K562 (cell line): ENCODE results near the gene C1orf167. TPM values are rescaled to one million over a fixed set of nuclear protein-coding genes. Genes with fewer than 3 reads are reported as not detected.

Source experiments
- BDP1 ChIP-seq: IDR thresholded peaks from 3 replicates; pipeline ENCODE4 v1.6.1; 2011; ENCODE audit not compliant: insufficient read length, insufficient read depth
- BRF1 ChIP-seq: IDR thresholded peaks from 3 replicates; pipeline ENCODE4 v1.6.1; 2011; ENCODE audit warnings: borderline replicate concordance, mild to moderate bottlenecking; ENCODE audit not compliant: insufficient read length; ENCODE audit errors: extremely low read depth
- DMBX1 ChIP-seq: fragments of 250-450 bp; sonication (Bioruptor Pico); IDR thresholded peaks from 2 replicates; pipeline ENCODE4 v1.8.0; 2022; ENCODE audit warnings: inconsistent platforms, mild to moderate bottlenecking, moderate library complexity, borderline replicate concordance
- FOXK2 ChIP-seq, 2 experiments: fragments of 450-650 bp; IDR thresholded peaks in 1 of 2; conservative IDR thresholded peaks in 1 of 2; 2 replicates each; pipeline ENCODE4 v1.6.1; 2016; ENCODE audit warnings: low read depth in 2 of 2, mild to moderate bottlenecking in 1 of 2
- GATAD2A ChIP-seq: fragments of 450-650 bp; IDR thresholded peaks from 2 replicates; pipeline ENCODE4 v1.6.1; 2017
- NONO ChIP-seq, 2 experiments: fragments of 200-400 bp in 1 of 2; fragments of 450-650 bp in 1 of 2; formaldehyde crosslinking in 1 of 2; IDR thresholded peaks; 2 replicates each; pipeline ENCODE4 v1.6.1; 2017; ENCODE audit warnings: low read depth in 2 of 2, mild to moderate bottlenecking in 2 of 2, moderate library complexity in 2 of 2, low read length in 1 of 2
- PREB ChIP-seq: sonication (generic); formaldehyde crosslinking; IDR thresholded peaks from 2 replicates; pipeline ENCODE4 v1.8.1; 2023; ENCODE audit warnings: mild to moderate bottlenecking, missing genetic modification reagents
- RAD21 ChIP-seq, 2 experiments: fragments of 250-450 bp in 1 of 2; fragments of 450-650 bp in 1 of 2; sonication (Bioruptor Pico) in 1 of 2; formaldehyde crosslinking in 1 of 2; IDR thresholded peaks in 1 of 2; conservative IDR thresholded peaks in 1 of 2; 2 replicates each; pipeline versions ENCODE4 v1.4.0 to v1.8.0; 2020 to 2022; ENCODE audit warnings: mild to moderate bottlenecking in 2 of 2, moderate library complexity in 1 of 2
- SREBF1 ChIP-seq: fragments of 150-350 bp; IDR thresholded peaks from 2 replicates; pipeline ENCODE4 v1.6.1; 2014; ENCODE audit warnings: antibody characterized with exemption, low read depth, low read length, borderline replicate concordance
- TOE1 ChIP-seq, 2 experiments: fragments of 450-650 bp in 1 of 2; sonication (generic) in 1 of 2; formaldehyde crosslinking in 1 of 2; IDR thresholded peaks; 2 replicates each; pipeline versions ENCODE4 v1.7.1 to v1.8.0; 2016 to 2022; ENCODE audit warnings: borderline replicate concordance in 2 of 2, mild to moderate bottlenecking in 2 of 2, antibody characterized with exemption in 1 of 2, inconsistent platforms in 1 of 2, low read depth in 1 of 2, missing genetic modification reagents in 1 of 2, moderate library complexity in 1 of 2
- ZNF318 ChIP-seq, 2 experiments: fragments of 450-650 bp; IDR thresholded peaks; 2 replicates each; pipeline ENCODE4 v1.6.1; 2016; ENCODE audit warnings: mild to moderate bottlenecking in 2 of 2, borderline replicate concordance in 1 of 2, low read depth in 1 of 2, moderate library complexity in 1 of 2
- ZNF324 ChIP-seq: fragments of 250-450 bp; sonication (Bioruptor Pico); IDR thresholded peaks from 2 replicates; pipeline ENCODE4 v1.4.0; 2020; ENCODE audit warnings: mild to moderate bottlenecking
- ZNF384 ChIP-seq: IDR thresholded peaks from 2 replicates; pipeline ENCODE4 v1.6.1; 2012; ENCODE audit warnings: low read depth, low read length, improper control_type of control experiment
- ZNF41 ChIP-seq: fragments of 250-450 bp; sonication (Bioruptor Pico); conservative IDR thresholded peaks from 2 replicates; pipeline ENCODE4 v1.4.0; 2020; ENCODE audit warnings: mild to moderate bottlenecking
- ZNF511 ChIP-seq: sonication (generic); formaldehyde crosslinking; IDR thresholded peaks from 2 replicates; pipeline ENCODE4 v1.8.0; 2022; ENCODE audit warnings: mild to moderate bottlenecking, missing genetic modification reagents
- ZNF75A ChIP-seq: fragments of 450-650 bp; formaldehyde crosslinking; IDR thresholded peaks from 2 replicates; pipeline ENCODE4 v1.4.0; 2020; ENCODE audit warnings: mild to moderate bottlenecking
- polyA plus RNA-seq, 8 experiments: library from polyadenylated mRNA; depleted of rRNA in 4 of 8; stranded (reverse) in 5 of 8; unstranded in 3 of 8; fragments of >200 nt; fragmentation: Nextera tagmentation in 2 of 8; fragmentation: Illumina TruSeq in 1 of 8; extraction: Ambion mirVana in 2 of 8; extraction: Trizol in 1 of 8; gene quantifications; 2 replicates each; pipeline versions ENCODE4 v1.2.1 to v1.2.3, GENCODE V29; 2011 to 2014; ENCODE audit warnings: inconsistent platforms in 1 of 8, missing spikeins in 1 of 8
- total RNA-seq, 7 experiments: library from RNA; depleted of rRNA in 6 of 7; stranded (reverse); fragments of >200 nt in 6 of 7; fragmentation: Illumina TruSeq in 2 of 7; extraction: Trizol in 2 of 7; gene quantifications; 2 replicates each; pipeline versions ENCODE4 v1.2.1 to v1.2.3, GENCODE V29; 2011 to 2021; ENCODE audit warnings: low replicate concordance in 1 of 7

Gene C1orf167
- total and polyA plus RNA-seq, 9 of the 15 experiments (the other 6 are each of a cell fraction or from before 2014, with no cell fraction given), result 0.22 to 0.86 (median 0.31) TPM; not detected in 2

GRCh38 chr1:11784993-11785769 lies 23.2 kb downstream of the C1orf167 start (continued):
- TF ChIP-seq ZNF318 (IDR thresholded peaks at IDR 0.05; ENCODE audit: borderline replicate concordance in 1 of 2, low read depth in 1 of 2) (no peak), FOXK2 (conservative IDR thresholded peaks at IDR 0.05 in 1 of 2, IDR thresholded peaks at IDR 0.05 in 1 of 2; ENCODE audit: low read depth in 2 of 2) (no peak), BRF1 (no peak), GATAD2A (0 out of 2 replicates have a peak, but pooled peaks have one; percentile 43), NONO (IDR thresholded peaks at IDR 0.05; ENCODE audit: low read depth in 2 of 2, low read length in 1 of 2) (peak in 1 of 2 experiments; percentile 81; a peak in 2 of 4 replicates), ZNF75A (CRISPR knock-in tag) (0 out of 2 replicates have a peak, but pooled peaks have one; percentile 7), SREBF1 (no peak), ZNF324 (no peak), ZNF41 (CRISPR knock-in tag) (no peak), ZNF511 (CRISPR knock-in tag) (0 out of 2 replicates have a peak, but pooled peaks have one; percentile 78), TOE1 (IDR thresholded peaks at IDR 0.05; ENCODE audit: borderline replicate concordance) (peak; percentile 75), TOE1 (CRISPR knock-in tag; IDR thresholded peaks at IDR 0.05; ENCODE audit: borderline replicate concordance, low read depth) (no peak), DMBX1 (0 out of 2 replicates have a peak, but pooled peaks have one; percentile 50), RAD21 (CRISPR knock-in tag; conservative IDR thresholded peaks at IDR 0.05 in 1 of 2, IDR thresholded peaks at IDR 0.05 in 1 of 2) (peak; percentile 67 to 83), PREB (CRISPR knock-in tag) (no peak), BDP1 (no peak), ZNF384 (0 out of 2 replicates have a peak, but pooled peaks have one; percentile 38)
